ENCODE results near the gene H2BW1.
"Not testable (repeated sequence)": the region's sequence is repeated elsewhere in the genome, so short reads cannot be mapped to it uniquely, and the experiment has no call there.

H2BW1 gene

GRCh38 chrX:104013606-104014005, at the start of gene H2BW1:
Gene H2BW1, minus strand, starts transcription at chrX:104013708. Its CDS starts 132 bp downstream, at chrX:104013576.
- no peak within 1 kb of the TSS for H3K4me3 Mint-ChIP-seq
- H3K4me1 Mint-ChIP-seq: no peaks in the 10 kb centered on the region
- no peak for DNase-seq (ENCODE audit: low spot score in 2 of 2)
- no peaks in the 10 kb centered on the region for H3K36me3 Mint-ChIP-seq
- no peaks in the 10 kb centered on the region for H3K27me3 Mint-ChIP-seq
- no peak for ATAC-seq (ENCODE audit: low read depth)
- no peaks in the 10 kb centered on the region for H3K9me3 Mint-ChIP-seq
- no peak within 1 kb of the TSS for H3K27ac Mint-ChIP-seq

- not testable (repeated sequence) for ATAC-seq (ENCODE audit: low read depth); H3K27ac Mint-ChIP-seq; H3K27me3 Mint-ChIP-seq; H3K9me3 Mint-ChIP-seq; DNase-seq (ENCODE audit: low spot score in 2 of 2); H3K4me1 Mint-ChIP-seq; H3K4me3 Mint-ChIP-seq; H3K36me3 Mint-ChIP-seq
Observed at GRCh38 chrX:104062636-104063035, 49.1 kb upstream of the H2BW1 start.

- H3K27ac Mint-ChIP-seq; H3K4me3 Mint-ChIP-seq; DNase-seq (ENCODE audit: low spot score in 2 of 2); H3K36me3 Mint-ChIP-seq; H3K9me3 Mint-ChIP-seq; H3K27me3 Mint-ChIP-seq; ATAC-seq (ENCODE audit: low read depth); H3K4me1 Mint-ChIP-seq: not testable (repeated sequence)
Observed at GRCh38 chrX:104054956-104055355, 41.4 kb upstream of the H2BW1 start.

- Mint-ChIP-seq H3K27ac (no peak overlapping the region), H3K4me1 (no peaks in the 10 kb centered on the region)
- no peak for ATAC-seq (ENCODE audit: low read depth)
Observed at GRCh38 chrX:104047171-104047570, 33.7 kb upstream of the H2BW1 start.

GRCh38 chrX:104045642-104046041, 32.1 kb upstream of the H2BW1 start:
- DNase-seq (ENCODE audit: low spot score in 2 of 2): no peak
- no peak overlapping the region for H3K4me3 Mint-ChIP-seq
- peaks cover 2% of the 10 kb centered on the region for H3K36me3 Mint-ChIP-seq
- H3K4me1 Mint-ChIP-seq: no peaks in the 10 kb centered on the region
- H3K9me3 Mint-ChIP-seq: no peaks in the 10 kb centered on the region
- peaks cover 10% of the 10 kb centered on the region for H3K27me3 Mint-ChIP-seq
- no peak overlapping the region for H3K27ac Mint-ChIP-seq
- ATAC-seq (ENCODE audit: low read depth): no peak

More at GRCh38 chrX:104047171-104047570, 33.7 kb upstream of the H2BW1 start:
- H3K4me3 Mint-ChIP-seq: no peak overlapping the region
- peaks cover 2% of the 10 kb centered on the region for H3K36me3 Mint-ChIP-seq
- H3K27me3 Mint-ChIP-seq: peaks cover 10% of the 10 kb centered on the region
- no peaks in the 10 kb centered on the region for H3K9me3 Mint-ChIP-seq
- DNase-seq (ENCODE audit: low spot score in 2 of 2): no peak

GRCh38 chrX:104041003-104041402, 27.5 kb upstream of the H2BW1 start:
- ATAC-seq (ENCODE audit: low read depth) (no peak), DNase-seq (ENCODE audit: low spot score in 2 of 2) (no peak)
- H3K36me3 Mint-ChIP-seq: peaks cover 2% of the 10 kb centered on the region
- H3K27me3 Mint-ChIP-seq: peaks cover 3% of the 10 kb centered on the region
- H3K9me3 Mint-ChIP-seq: no peaks in the 10 kb centered on the region
- H3K4me3 Mint-ChIP-seq: no peak overlapping the region
- H3K27ac Mint-ChIP-seq: no peak overlapping the region
- no peaks in the 10 kb centered on the region for H3K4me1 Mint-ChIP-seq

GRCh38 chrX:104039689-104040505, 26.4 kb upstream of the H2BW1 start, which contains the start of gene H2BW2:
Gene H2BW2, plus strand, starts transcription at chrX:104039956. Its CDS starts 39 bp downstream, at chrX:104039995.
- peaks cover 2% of the 10 kb centered on the region for H3K36me3 Mint-ChIP-seq
- DNase-seq (ENCODE audit: low spot score in 2 of 2) (no peak), ATAC-seq (ENCODE audit: low read depth) (no peak)
- H3K9me3 Mint-ChIP-seq: peaks cover 2% of the 10 kb centered on the region
- H3K4me3 Mint-ChIP-seq: no peak within 1 kb of the TSS
- H3K27ac Mint-ChIP-seq: no peak within 1 kb of the TSS
- peaks cover 5% of the 10 kb centered on the region for H3K27me3 Mint-ChIP-seq
- no peaks in the 10 kb centered on the region for H3K4me1 Mint-ChIP-seq

GRCh38 chrX:104018126-104018525, 4.6 kb upstream of the H2BW1 start:
- Mint-ChIP-seq H3K27ac (no peak overlapping the region), H3K27me3 (peaks cover 1% of the 10 kb centered on the region), H3K36me3 (no peaks in the 10 kb centered on the region), H3K4me3 (no peak overlapping the region), H3K9me3 (no peaks in the 10 kb centered on the region), H3K4me1 (no peaks in the 10 kb centered on the region)
- DNase-seq (ENCODE audit: low spot score in 2 of 2) (no peak), ATAC-seq (ENCODE audit: low read depth) (no peak)

GRCh38 chrX:104015576-104015975, 2.1 kb upstream of the H2BW1 start:
- H3K4me3 Mint-ChIP-seq; H3K4me1 Mint-ChIP-seq; DNase-seq (ENCODE audit: low spot score in 2 of 2); H3K27me3 Mint-ChIP-seq; ATAC-seq (ENCODE audit: low read depth); H3K9me3 Mint-ChIP-seq; H3K36me3 Mint-ChIP-seq; H3K27ac Mint-ChIP-seq: not testable (repeated sequence)

- Mint-ChIP-seq H3K36me3 (no peaks in the 10 kb centered on the region), H3K9me3 (no peaks in the 10 kb centered on the region), H3K27ac (no peak overlapping the region), H3K4me3 (no peak overlapping the region), H3K27me3 (no peaks in the 10 kb centered on the region), H3K4me1 (no peaks in the 10 kb centered on the region)
- DNase-seq (ENCODE audit: low spot score in 2 of 2) (no peak), ATAC-seq (ENCODE audit: low read depth) (no peak)
Observed at GRCh38 chrX:104013158-104013557, 350 bp downstream of the H2BW1 start.

GRCh38 chrX:104008831-104009230, 4.7 kb downstream of the H2BW1 start:
- ATAC-seq (ENCODE audit: low read depth): no peak
- no peaks in the 10 kb centered on the region for H3K36me3 Mint-ChIP-seq

GRCh38 chrX:103999234-103999633, 14.3 kb downstream of the H2BW1 start:
- ATAC-seq (ENCODE audit: low read depth): no peak
- Mint-ChIP-seq H3K27ac (no peak overlapping the region), H3K27me3 (peaks cover 3% of the 10 kb centered on the region), H3K36me3 (no peaks in the 10 kb centered on the region), H3K4me3 (no peak overlapping the region), H3K4me1 (no peaks in the 10 kb centered on the region), H3K9me3 (no peaks in the 10 kb centered on the region)
- DNase-seq (ENCODE audit: low spot score in 2 of 2): no peak

More at GRCh38 chrX:104008831-104009230, 4.7 kb downstream of the H2BW1 start:
- Mint-ChIP-seq H3K9me3 (no peaks in the 10 kb centered on the region), H3K27me3 (peaks cover 4% of the 10 kb centered on the region), H3K4me3 (no peak overlapping the region), H3K4me1 (no peaks in the 10 kb centered on the region), H3K27ac (no peak overlapping the region)
- no peak for DNase-seq (ENCODE audit: low spot score in 2 of 2)

GRCh38 chrX:103983508-103983907, 30.0 kb downstream of the H2BW1 start:
- not testable (repeated sequence) for H3K9me3 Mint-ChIP-seq; DNase-seq (ENCODE audit: low spot score in 2 of 2); H3K4me3 Mint-ChIP-seq; H3K27ac Mint-ChIP-seq; H3K27me3 Mint-ChIP-seq; ATAC-seq (ENCODE audit: low read depth); H3K36me3 Mint-ChIP-seq; H3K4me1 Mint-ChIP-seq

GRCh38 chrX:103962411-103963278, 50.9 kb downstream of the H2BW1 start, which contains the start of gene TMSB15B:
Gene TMSB15B, plus strand, starts transcription at chrX:103962627.
- not testable (repeated sequence) for DNase-seq (ENCODE audit: low spot score in 2 of 2); H3K4me3 Mint-ChIP-seq; H3K4me1 Mint-ChIP-seq; H3K9me3 Mint-ChIP-seq; H3K36me3 Mint-ChIP-seq; H3K27ac Mint-ChIP-seq; H3K27me3 Mint-ChIP-seq
- peak; percentile 98 for ATAC-seq (ENCODE audit: low read depth)
